GM19397 (cell line): ENCODE measurements around the gene CCDC85C.
A peak's percentile ranks its signal among the peaks of the same experiment; 100 is the strongest.

Source experiments
- ATAC-seq: cut with Tn5 transposase; IDR thresholded peaks from one replicate; pipeline ENCODE4 v1.9.1; 2021; ENCODE audit warnings: mild to moderate bottlenecking, moderate library complexity; ENCODE audit not compliant: unreplicated experiment

Gene CCDC85C

GRCh38 chr14:99608591-99608990, 4.6 kb upstream of the CCDC85C start:
- no peak for ATAC-seq

DNA sequence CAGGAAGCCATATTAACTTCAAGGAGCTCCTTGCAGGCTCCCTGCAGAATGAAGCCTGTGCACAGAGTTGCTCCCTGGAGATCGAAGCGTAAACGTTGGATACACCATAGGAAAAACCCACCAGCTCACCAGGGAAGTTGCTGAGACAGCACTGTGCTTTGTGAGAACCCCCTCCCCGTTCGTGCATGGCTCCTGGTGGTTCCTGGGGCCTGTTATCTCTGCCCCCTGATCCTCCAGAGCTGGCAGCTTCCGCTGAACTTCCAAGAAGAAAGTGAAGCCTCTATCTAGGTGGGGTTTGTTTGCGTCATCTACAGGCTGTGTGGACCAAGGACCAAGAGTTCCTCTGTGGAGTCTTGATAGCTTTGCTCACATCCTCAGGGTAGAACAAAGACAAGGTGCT, 2.4 kb upstream of the CCDC85C start:
- no peak for ATAC-seq

- ATAC-seq, result no peak
Observed at GRCh38 chr14:99605299-99605961, 1.4 kb upstream of the CCDC85C start.

DNA sequence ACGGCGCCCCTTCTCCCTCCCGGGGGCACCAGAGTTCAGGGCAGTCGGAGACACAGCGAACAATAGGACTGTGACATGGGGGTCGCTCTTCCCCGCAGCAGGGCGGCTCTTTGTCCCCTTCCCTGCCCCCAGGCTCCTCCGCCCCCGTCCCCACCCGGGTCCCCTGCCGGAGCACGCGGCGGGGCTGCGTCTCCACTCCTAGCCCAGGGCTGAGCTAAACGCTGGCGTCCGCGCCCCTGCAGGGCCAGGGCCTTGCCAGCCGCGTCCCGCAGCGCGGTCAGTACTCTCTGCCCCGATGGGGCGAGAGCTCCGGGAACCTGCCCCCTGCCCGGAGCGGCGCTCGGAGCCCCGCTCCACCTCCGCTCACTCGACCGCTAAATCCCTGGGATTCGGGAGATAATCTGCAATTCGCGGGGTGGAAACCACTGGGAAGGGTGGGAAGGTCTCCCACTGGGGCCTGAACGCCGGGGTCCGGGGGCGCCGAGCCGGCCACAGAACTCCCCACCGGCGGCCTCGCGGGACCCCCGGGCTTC, 825 bp upstream of the CCDC85C start:
- ATAC-seq, result peak; percentile 24

DNA sequence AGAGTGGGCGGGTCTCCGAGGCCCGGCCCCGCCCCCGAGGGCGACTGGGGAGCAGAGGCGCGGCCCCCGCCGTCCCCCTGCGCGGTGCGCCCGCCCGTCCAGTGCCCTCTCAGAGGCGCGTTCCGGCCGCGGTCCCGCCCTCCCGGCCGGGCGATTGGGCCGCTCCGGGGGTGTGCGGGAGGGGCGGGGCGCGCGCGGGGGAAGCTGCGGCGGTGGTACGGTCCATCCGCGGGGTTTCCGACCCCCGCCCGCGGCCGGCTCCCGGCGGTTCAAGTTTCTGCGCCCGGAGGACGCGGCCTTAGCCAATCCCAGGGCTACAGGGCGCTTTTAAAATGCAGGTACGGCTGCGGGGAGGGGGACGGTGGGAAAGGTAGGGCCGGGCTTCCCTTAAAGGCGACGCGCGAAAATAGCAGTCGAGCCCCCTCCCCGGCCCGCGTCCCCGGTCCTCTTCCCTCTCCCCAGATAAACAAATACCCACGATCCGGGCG, 315 bp upstream of the CCDC85C start:
- peak; percentile 90 for ATAC-seq

GRCh38 chr14:99602788-99603415, 1.1 kb downstream of the CCDC85C start:
- no peak for ATAC-seq

DNA sequence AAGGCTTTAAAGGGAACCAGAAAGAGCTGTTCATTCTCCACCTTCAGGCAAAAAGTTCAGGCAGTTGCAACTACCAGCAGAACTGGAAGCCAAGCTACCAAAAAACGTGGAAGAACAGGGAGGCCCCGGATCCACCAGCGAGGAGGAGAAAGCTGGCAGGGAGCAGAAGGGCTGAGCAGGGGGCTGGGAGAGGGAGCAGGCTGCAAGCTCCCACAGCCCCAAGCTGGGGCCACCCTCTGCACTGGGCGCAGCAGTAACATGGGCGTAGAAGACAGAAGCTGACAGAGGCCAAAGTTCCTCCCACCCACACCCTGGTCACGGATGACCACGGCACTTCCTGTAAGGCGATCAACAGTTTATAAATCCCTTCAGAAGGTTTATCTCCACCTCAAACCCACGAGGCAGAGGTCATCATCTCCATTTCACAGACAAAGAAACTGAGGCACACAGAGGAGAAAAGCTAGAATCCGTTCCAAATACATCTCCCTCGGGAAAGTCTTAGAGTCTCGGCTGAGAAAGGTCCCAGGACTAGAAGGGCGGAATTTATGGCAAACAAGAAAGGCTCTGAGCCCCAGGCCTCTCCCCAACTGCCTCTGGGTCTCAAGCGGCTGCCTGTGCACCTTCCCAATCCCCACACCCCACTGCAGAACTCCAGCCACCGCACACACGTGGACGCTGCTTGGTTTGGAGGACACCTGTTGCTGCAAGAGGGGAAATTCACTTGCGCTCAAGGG, 1.8 kb downstream of the CCDC85C start:
- no peak for ATAC-seq

DNA sequence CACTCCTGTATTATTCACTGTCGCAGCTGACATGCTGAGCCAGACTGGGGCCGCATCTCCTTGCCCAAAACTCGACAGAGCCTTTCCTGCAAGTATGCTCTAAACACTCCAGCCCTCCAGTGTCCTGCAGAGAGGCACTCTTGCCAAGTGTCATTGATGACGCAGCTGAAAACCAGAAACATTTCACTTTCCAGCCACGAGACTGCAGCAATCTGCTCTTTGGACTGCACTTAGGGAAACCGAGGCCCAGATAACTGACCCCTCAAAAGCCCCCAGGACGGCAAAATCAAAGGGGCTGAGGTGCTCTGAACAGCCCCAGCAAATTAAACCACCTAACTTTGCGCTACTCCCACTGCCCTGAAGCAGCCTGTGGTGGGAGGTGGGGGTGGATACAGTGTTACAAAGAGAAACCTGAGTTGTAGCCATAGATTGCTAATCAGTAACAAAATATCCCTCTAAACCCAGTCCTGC, 2.6 kb downstream of the CCDC85C start:
- ATAC-seq, result no peak

- no peak for ATAC-seq
Observed at GRCh38 chr14:99600232-99600888, 3.6 kb downstream of the CCDC85C start.

- no peak for ATAC-seq
Observed at GRCh38 chr14:99599393-99599792, 4.6 kb downstream of the CCDC85C start.

GRCh38 chr14:99598774-99599173, 5.2 kb downstream of the CCDC85C start:
- no peak for ATAC-seq

GRCh38 chr14:99597911-99598600, 6.0 kb downstream of the CCDC85C start:
- ATAC-seq, result no peak

DNA sequence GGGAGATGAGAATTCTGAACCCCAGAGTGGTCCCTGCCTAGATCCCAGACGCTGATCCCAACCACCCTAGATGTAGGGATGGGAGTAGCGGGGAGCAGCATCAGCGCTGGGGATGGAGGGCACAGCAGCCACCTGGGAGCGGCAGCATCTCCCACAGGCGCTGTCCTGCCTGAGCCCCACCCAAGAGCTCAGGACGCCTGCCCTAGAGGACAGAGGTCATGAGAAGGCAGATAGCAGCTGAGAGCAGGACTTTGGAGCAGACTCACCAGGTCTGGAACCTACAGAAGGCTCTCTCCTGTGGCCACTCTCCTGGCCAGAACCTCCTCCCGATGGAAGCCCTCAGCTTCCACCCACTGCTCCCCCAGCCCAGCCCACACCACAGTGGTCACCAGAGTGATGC, 7.2 kb downstream of the CCDC85C start:
- no peak for ATAC-seq

- no peak for ATAC-seq
Observed at GRCh38 chr14:99596071-99596627, 7.9 kb downstream of the CCDC85C start.

DNA sequence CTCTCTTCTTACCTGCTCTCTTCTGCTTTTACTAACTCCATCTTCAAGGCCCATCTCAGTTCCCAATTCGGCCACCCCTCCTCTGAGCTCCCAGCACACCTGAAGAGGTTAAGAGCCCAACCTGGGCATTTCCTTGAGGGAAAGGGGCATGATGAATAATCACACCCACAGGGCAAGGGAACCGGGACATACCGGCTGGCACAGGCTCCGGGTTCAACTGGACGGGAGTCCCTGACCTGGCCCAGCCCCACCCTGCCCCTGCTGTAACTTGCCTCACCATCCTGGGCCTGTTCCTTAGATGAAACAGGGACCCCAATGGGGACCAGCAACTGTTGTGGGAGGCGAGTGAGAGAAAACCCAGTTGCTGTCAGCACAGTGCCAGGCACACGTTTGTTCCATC, 8.5 kb downstream of the CCDC85C start:
- no peak for ATAC-seq

DNA sequence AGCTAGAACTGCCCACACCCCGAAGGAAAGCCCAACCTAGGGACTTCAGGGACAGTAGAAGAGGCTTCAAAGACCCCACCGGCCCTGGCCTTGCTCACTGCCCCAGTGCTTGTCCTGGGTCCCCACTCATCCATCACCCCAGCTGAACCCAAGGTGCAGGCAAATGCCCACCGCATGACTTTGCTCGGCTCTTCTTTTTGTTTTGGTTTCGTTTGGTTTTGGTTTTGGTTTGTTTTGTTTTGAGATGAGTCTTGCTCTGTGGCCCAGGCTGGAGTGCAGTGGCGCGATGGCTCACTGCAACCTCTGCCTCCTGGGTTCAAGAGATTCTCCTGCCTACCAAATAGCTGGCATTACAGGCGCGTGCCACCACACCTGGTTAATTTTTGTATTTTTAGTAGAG, 9.0 kb downstream of the CCDC85C start:
- ATAC-seq, result peak; percentile 80

- no peak for ATAC-seq
Observed at GRCh38 chr14:99593971-99594841, 9.8 kb downstream of the CCDC85C start.

GRCh38 chr14:99592933-99593753, 10.9 kb downstream of the CCDC85C start:
- no peak for ATAC-seq
